Esophagus muscularis mucosa (tissue), 4 donors: Measurements from ENCODE around the gene DOCK3. TPM values are rescaled to one million over a fixed set of nuclear protein-coding genes. Genes with fewer than 3 reads are reported as not detected.

Source experiments
- DNase-seq: peaks from one replicate; pipeline ENCODE4 v3.0.0-alpha.2; 2017; ENCODE audit errors: extremely low spot score
- H3K27ac ChIP-seq, 4 donors: fragments of 200-600 bp; sonication (generic); replicated peaks in 1 of 4; 1 replicate in 3 of 4; 2 replicates in 1 of 4; pipeline ENCODE4 v1.5.1; 2016 to 2019; ENCODE audit warnings: mild to moderate bottlenecking in 1 of 4
- H3K27me3 ChIP-seq, 4 donors: fragments of 200-600 bp; sonication (generic); one replicate each; pipeline versions ENCODE4 v1.5.1 to v1.6.0; 2016 to 2019
- H3K36me3 ChIP-seq, 4 donors: fragments of 200-600 bp; sonication (generic); one replicate each; pipeline ENCODE4 v1.5.1; 2016 to 2019
- H3K4me1 ChIP-seq, 4 donors: fragments of 200-600 bp; sonication (generic); one replicate each; pipeline ENCODE4 v1.5.1; 2016 to 2019
- H3K4me3 ChIP-seq, 4 donors: fragments of 200-600 bp; sonication (generic); 1 replicate in 2 of 4; 2 replicates in 2 of 4; pipeline ENCODE4 v1.5.1; 2016 to 2019; ENCODE audit warnings: mild to moderate bottlenecking in 4 of 4, moderate library complexity in 1 of 4
- H3K9me3 ChIP-seq, 4 donors: fragments of 200-600 bp; sonication (generic); 1 replicate in 3 of 4; 2 replicates in 1 of 4; pipeline ENCODE4 v1.5.1; 2016 to 2019
- CTCF ChIP-seq, 3 experiments: fragments of 200-600 bp in 2 of 3; fragments of 450-650 bp in 1 of 3; sonication (generic) in 2 of 3; IDR thresholded peaks; one replicate each; pipeline ENCODE4 v1.5.1; 2017 to 2019; ENCODE audit warnings: antibody characterized with exemption in 3 of 3, mild to moderate bottlenecking in 2 of 3, moderate library complexity in 1 of 3
- EP300 ChIP-seq: sonication (generic); formaldehyde crosslinking; IDR thresholded peaks from one replicate; pipeline ENCODE4 v1.6.1; 2017; ENCODE audit warnings: antibody characterized with exemption
- POLR2A ChIP-seq: fragments of 450-650 bp; IDR thresholded peaks from one replicate; pipeline ENCODE4 v1.6.1; 2017; ENCODE audit warnings: antibody characterized with exemption, moderate library complexity, mild to moderate bottlenecking, low read depth
- POLR2AphosphoS5 ChIP-seq, 2 donors: sonication (generic); formaldehyde crosslinking; IDR thresholded peaks; one replicate each; pipeline ENCODE4 v1.6.1; 2017; ENCODE audit warnings: antibody characterized with exemption in 2 of 2
- WGBS: methylation state at CpG from one replicate; pipeline ENCODE4 v1.1.5; 2018; 5-methylcytosine and 5-hydroxymethylcytosine counted together
- intact Hi-C: fragments of 100-400 bp; cut with DNase I; formaldehyde crosslinking; loops from one replicate; pipeline ENCODE4 v1.15.1; 2023
- total RNA-seq, 4 donors: library from RNA; depleted of rRNA; stranded (reverse); fragments of >200 nt; gene quantifications; one replicate each; pipeline versions ENCODE4 v1.1.0 to v1.2.1, GENCODE V29; 2016

DOCK3 gene
- total RNA-seq, 4 donors from 2014 or later, result 5.4 to 10.6 (median 7.2) TPM

GRCh38 chr3:50805321-50805720 lies 130.6 kb downstream of the DOCK3 start:
- Histone ChIP-seq H3K9me3 (peaks cover 0 to 22% (median 11%) of the 10 kb centered on the region in 4 donors), H3K36me3 (no peaks in the 10 kb centered on the region), H3K4me3 (no peak overlapping the region), H3K27me3 (no peaks in the 10 kb centered on the region), H3K4me1 (peaks cover 0 to 6% (median 0%) of the 10 kb centered on the region in 4 donors), H3K27ac (no peak overlapping the region)
- no CpG with 5 or more reads among the region's 3 CpGs for WGBS
- intact Hi-C loops, result no loop called here
- no peak for TF ChIP-seq POLR2AphosphoS5 (IDR thresholded peaks at IDR 0.05)
- TF ChIP-seq CTCF (IDR thresholded peaks at IDR 0.05), result no peak
- no peak for TF ChIP-seq POLR2A
- no peak for TF ChIP-seq EP300
- DNase-seq, result peak; percentile 57

- DNase-seq, result peak; percentile 34
- Histone ChIP-seq H3K36me3 (no peaks in the 10 kb centered on the region), H3K4me1 (peaks cover 0 to 6% (median 0%) of the 10 kb centered on the region in 4 donors), H3K9me3 (peaks cover 0 to 15% (median 7%) of the 10 kb centered on the region in 4 donors), H3K4me3 (no peak overlapping the region), H3K27ac (no peak overlapping the region), H3K27me3 (no peaks in the 10 kb centered on the region)
- no peak for TF ChIP-seq POLR2A
- TF ChIP-seq EP300, result no peak
- TF ChIP-seq POLR2AphosphoS5 (IDR thresholded peaks at IDR 0.05), result no peak
- no peak for TF ChIP-seq CTCF (IDR thresholded peaks at IDR 0.05)
- intact Hi-C loops, result no loop called here
- WGBS, result 83% methylated on average over 1 of the region's 1 CpG
Measured at GRCh38 chr3:50806031-50806430, 131.3 kb downstream of the DOCK3 start.

- no peaks in the 10 kb centered on the region for H3K36me3 ChIP-seq
- H3K9me3 ChIP-seq, result peaks cover 0 to 9% (median 3%) of the 10 kb centered on the region in 4 donors
- no peak for TF ChIP-seq EP300
- no peak for TF ChIP-seq POLR2A
- TF ChIP-seq POLR2AphosphoS5 (IDR thresholded peaks at IDR 0.05), result no peak
- no peak for TF ChIP-seq CTCF (IDR thresholded peaks at IDR 0.05)
- intact Hi-C loops, result no loop called here
- WGBS, result 58% methylated on average over 4 of the region's 4 CpGs
- no peaks in the 10 kb centered on the region for H3K27me3 ChIP-seq
- H3K4me1 ChIP-seq, result peaks cover 0 to 6% (median 0%) of the 10 kb centered on the region in 4 donors
- H3K27ac ChIP-seq, result no peak overlapping the region
- peak; percentile 55 for DNase-seq
- no peak overlapping the region for H3K4me3 ChIP-seq
Measured at GRCh38 chr3:50806806-50807205, 132.1 kb downstream of the DOCK3 start.

GRCh38 chr3:50807266-50807665 lies 132.5 kb downstream of the DOCK3 start:
- peak; percentile 34 for DNase-seq
- peaks cover 0 to 5% (median 2%) of the 10 kb centered on the region in 4 donors for H3K9me3 ChIP-seq
- H3K27me3 ChIP-seq, result no peaks in the 10 kb centered on the region
- intact Hi-C loops, result no loop called here
- H3K27ac ChIP-seq, result no peak overlapping the region
- TF ChIP-seq EP300, result no peak
- TF ChIP-seq POLR2A, result no peak
- TF ChIP-seq POLR2AphosphoS5 (IDR thresholded peaks at IDR 0.05), result no peak
- TF ChIP-seq CTCF (IDR thresholded peaks at IDR 0.05), result no peak
- no peaks in the 10 kb centered on the region for H3K36me3 ChIP-seq
- H3K4me3 ChIP-seq, result no peak overlapping the region
- H3K4me1 ChIP-seq, result peaks cover 0 to 6% (median 0%) of the 10 kb centered on the region in 4 donors
- WGBS, result 63% methylated on average over 2 of the region's 2 CpGs

GRCh38 chr3:50811893-50812292 lies 137.2 kb downstream of the DOCK3 start:
- Histone ChIP-seq H3K27ac (no peak overlapping the region), H3K27me3 (no peaks in the 10 kb centered on the region), H3K9me3 (no peaks in the 10 kb centered on the region), H3K4me3 (no peak overlapping the region), H3K36me3 (no peaks in the 10 kb centered on the region), H3K4me1 (peaks cover 0 to under 1% (median 0%) of the 10 kb centered on the region in 4 donors)
- no peak for DNase-seq
- 84% methylated on average over 5 of the region's 5 CpGs for WGBS
- TF ChIP-seq EP300 (no peak), CTCF (IDR thresholded peaks at IDR 0.05) (no peak), POLR2A (no peak), POLR2AphosphoS5 (IDR thresholded peaks at IDR 0.05) (no peak)
- intact Hi-C loops, result no loop called here
